ENCODE results near the gene SPIN3.
"Not testable (repeated sequence)": the region's sequence is repeated elsewhere in the genome, so short reads cannot be mapped to it uniquely, and the experiment has no call there.

DNA sequence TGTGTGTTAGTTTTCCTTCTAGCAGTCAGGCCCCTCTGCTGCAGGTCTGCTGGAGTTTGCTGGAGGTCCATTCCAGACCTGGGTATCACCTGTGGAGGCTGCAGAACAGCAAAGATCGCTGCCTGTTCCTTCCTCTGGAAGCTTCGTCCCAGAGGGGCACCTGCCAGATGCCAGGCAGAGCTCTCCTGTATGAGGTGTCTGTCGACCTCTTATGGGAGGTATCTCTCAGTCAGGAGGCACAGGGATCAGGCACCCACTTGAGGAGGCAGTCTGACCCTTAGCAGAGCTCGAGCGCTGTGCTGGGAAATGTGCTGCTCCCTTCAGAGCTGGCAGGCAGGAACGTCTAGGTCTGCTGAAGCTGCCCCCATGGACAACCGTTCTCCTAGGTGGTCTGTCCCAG lies 41.9 kb upstream of the SPIN3 start:
- TF ChIP-seq CTCF (IDR thresholded peaks at IDR 0.05; ENCODE audit: low read depth, low read length, missing input control); FOXA1 (IDR thresholded peaks at IDR 0.05); EGR1 (IDR thresholded peaks at IDR 0.05; ENCODE audit: low read depth in 2 of 2): not testable (repeated sequence)
- TF ChIP-seq, protein P1, sequence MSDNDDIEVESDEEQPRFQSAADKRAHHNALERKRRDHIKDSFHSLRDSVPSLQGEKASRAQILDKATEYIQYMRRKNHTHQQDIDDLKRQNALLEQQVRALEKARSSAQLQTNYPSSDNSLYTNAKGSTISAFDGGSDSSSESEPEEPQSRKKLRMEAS (IDR thresholded peaks at IDR 0.05) = not testable (repeated sequence)

Data from liver (tissue), 3 donors.